HEK293 (cell line): ENCODE data around the gene SUCNR1.

ENCODE experiments used
- CTCF ChIA-PET: fragments of 350-600 bp; formaldehyde crosslinking; extraction: SDS; loops from one replicate; lab custom pipeline; 2021; ENCODE audit warnings: antibody characterized with exemption; lab: Yijun Ruan, JAX
- POLR2A ChIA-PET: fragments of 300-600 bp; formaldehyde crosslinking; extraction: SDS; loops from one replicate; lab custom pipeline; 2020; ENCODE audit warnings: antibody characterized with exemption, inconsistent platforms; lab: Yijun Ruan, JAX
- H3K27ac ChIP-seq: fragments of 200-500 bp; sonication (Bioruptor generic); 2 replicates; pipeline ENCODE4 v1.5.1; 2014; ENCODE audit warnings: low read depth, low read length, control low read depth, inconsistent platforms; ENCODE audit errors: extremely low read depth
- H3K36me3 ChIP-seq, 2 experiments: fragments of 200-500 bp in 1 of 2; sonication (Bioruptor generic) in 1 of 2; 1 replicate in 1 of 2; 2 replicates in 1 of 2; pipeline ENCODE4 v1.5.1; 2014 to 2017; ENCODE audit warnings: inconsistent platforms in 2 of 2, low read length in 2 of 2; ENCODE audit not compliant: control insufficient read depth in 2 of 2, insufficient read depth in 1 of 2
- H3K4me1 ChIP-seq: fragments of 200-500 bp; sonication (Bioruptor generic); 2 replicates; pipeline ENCODE4 v1.5.1; 2014; ENCODE audit warnings: mild to moderate bottlenecking, low read length, inconsistent platforms; ENCODE audit not compliant: control insufficient read depth, insufficient read depth
- H3K4me3 ChIP-seq: 2 replicates; pipeline ENCODE4 v1.5.1; 2011; ENCODE audit warnings: low read depth, mild to moderate bottlenecking, control low read depth, low read length, moderate library complexity
- H3K9me3 ChIP-seq: fragments of 200-500 bp; sonication (Bioruptor generic); 2 replicates; pipeline ENCODE4 v1.5.1; 2014; ENCODE audit warnings: low read depth, low read length, inconsistent platforms; ENCODE audit not compliant: control insufficient read depth, insufficient read depth
- BCL11A ChIP-seq: fragments of 450-650 bp; formaldehyde crosslinking; IDR thresholded peaks from 2 replicates; pipeline ENCODE4 v1.5.1; 2016; ENCODE audit warnings: low read depth, missing biosample characterization, missing genetic modification characterization
- EGR2 ChIP-seq: fragments of 450-650 bp; formaldehyde crosslinking; IDR thresholded peaks from 2 replicates; pipeline ENCODE4 v1.5.1; 2016; ENCODE audit warnings: low read depth, missing biosample characterization, missing genetic modification characterization
- GLI2 ChIP-seq: fragments of 450-650 bp; formaldehyde crosslinking; IDR thresholded peaks from 2 replicates; pipeline ENCODE4; 2017; ENCODE audit warnings: missing biosample characterization, missing genetic modification characterization, low read depth, borderline replicate concordance
- GLIS2 ChIP-seq: fragments of 450-650 bp; formaldehyde crosslinking; IDR thresholded peaks from 2 replicates; pipeline ENCODE4 v1.5.1; 2016; ENCODE audit warnings: missing biosample characterization, missing genetic modification characterization
- HOXD13 ChIP-seq: sonication (generic); formaldehyde crosslinking; IDR thresholded peaks from 2 replicates; pipeline ENCODE4 v1.8.0; 2022; ENCODE audit warnings: missing genetic modification reagents, borderline replicate concordance
- IKZF3 ChIP-seq: fragments of 450-650 bp; IDR thresholded peaks from 2 replicates; pipeline ENCODE4 v1.5.0; 2018; ENCODE audit warnings: missing biosample characterization, mild to moderate bottlenecking, missing genetic modification characterization, moderate library complexity
- KLF16 ChIP-seq: fragments of 450-650 bp; formaldehyde crosslinking; IDR thresholded peaks from 2 replicates; pipeline ENCODE4 v1.5.1; 2017; ENCODE audit warnings: missing biosample characterization, missing genetic modification characterization
- SETDB1 ChIP-seq: IDR thresholded peaks from one replicate; pipeline ENCODE4 v1.6.1; 2017; ENCODE audit warnings: mild to moderate bottlenecking, low read length, moderate library complexity, mixed read lengths; ENCODE audit not compliant: insufficient read length
- WT1 ChIP-seq: fragments of 450-650 bp; formaldehyde crosslinking; IDR thresholded peaks from 2 replicates; pipeline ENCODE4 v1.5.1; 2016; ENCODE audit warnings: missing biosample characterization, missing genetic modification characterization
- YY1 ChIP-seq: fragments of 450-650 bp; formaldehyde crosslinking; IDR thresholded peaks from 2 replicates; pipeline ENCODE4 v1.5.1; 2018; ENCODE audit warnings: missing biosample characterization, missing genetic modification characterization
- ZBTB21 ChIP-seq: fragments of 450-650 bp; formaldehyde crosslinking; IDR thresholded peaks from 2 replicates; pipeline ENCODE4 v1.5.1; 2017; ENCODE audit warnings: missing biosample characterization, missing genetic modification characterization
- ZFHX2 ChIP-seq: fragments of 450-650 bp; formaldehyde crosslinking; conservative IDR thresholded peaks from 2 replicates; pipeline ENCODE4 v1.5.1; 2016; ENCODE audit warnings: missing biosample characterization, missing genetic modification characterization
- ZNF132 ChIP-seq: fragments of 450-650 bp; formaldehyde crosslinking; IDR thresholded peaks from 2 replicates; pipeline ENCODE4 v1.5.1; 2017; ENCODE audit warnings: missing biosample characterization, missing genetic modification characterization, borderline replicate concordance
- ZNF341 ChIP-seq: fragments of 450-650 bp; formaldehyde crosslinking; IDR thresholded peaks from 2 replicates; pipeline ENCODE4; 2016; ENCODE audit warnings: low read depth, missing biosample characterization, missing genetic modification characterization
- ZNF416 ChIP-seq: fragments of 450-650 bp; formaldehyde crosslinking; IDR thresholded peaks from 2 replicates; pipeline ENCODE4 v1.5.1; 2016; ENCODE audit warnings: missing biosample characterization, missing genetic modification characterization
- ZNF501 ChIP-seq: fragments of 450-650 bp; formaldehyde crosslinking; IDR thresholded peaks from 2 replicates; pipeline ENCODE4 v1.5.1; 2016; ENCODE audit warnings: missing biosample characterization, missing genetic modification characterization
- ZNF621 ChIP-seq: fragments of 450-650 bp; formaldehyde crosslinking; IDR thresholded peaks from 2 replicates; pipeline ENCODE4 v1.5.1; 2017; ENCODE audit warnings: missing biosample characterization, missing genetic modification characterization
- ZNF701 ChIP-seq: fragments of 450-650 bp; formaldehyde crosslinking; IDR thresholded peaks from 2 replicates; pipeline ENCODE4 v1.5.1; 2016; ENCODE audit warnings: missing biosample characterization, missing genetic modification characterization
- TF ChIP-seq, protein P1 (sequence below): fragments of 450-650 bp; formaldehyde crosslinking; IDR thresholded peaks from 2 replicates; pipeline ENCODE4 v1.5.1; 2017; ENCODE audit warnings: missing biosample characterization, missing genetic modification characterization
- TF ChIP-seq, protein P2 (sequence below): fragments of 450-650 bp; formaldehyde crosslinking; IDR thresholded peaks from 2 replicates; pipeline ENCODE4 v1.5.1; 2017; ENCODE audit warnings: missing biosample characterization, missing genetic modification characterization
- TF ChIP-seq, protein P3 (sequence below): fragments of 450-650 bp; formaldehyde crosslinking; IDR thresholded peaks from 2 replicates; pipeline ENCODE4 v1.5.1; 2016; ENCODE audit warnings: missing biosample characterization, missing genetic modification characterization
- TF ChIP-seq, protein P4 (sequence below): fragments of 450-650 bp; formaldehyde crosslinking; IDR thresholded peaks from 2 replicates; pipeline ENCODE4 v1.5.1; 2017; ENCODE audit warnings: missing biosample characterization, missing genetic modification characterization

The SUCNR1 gene

DNA sequence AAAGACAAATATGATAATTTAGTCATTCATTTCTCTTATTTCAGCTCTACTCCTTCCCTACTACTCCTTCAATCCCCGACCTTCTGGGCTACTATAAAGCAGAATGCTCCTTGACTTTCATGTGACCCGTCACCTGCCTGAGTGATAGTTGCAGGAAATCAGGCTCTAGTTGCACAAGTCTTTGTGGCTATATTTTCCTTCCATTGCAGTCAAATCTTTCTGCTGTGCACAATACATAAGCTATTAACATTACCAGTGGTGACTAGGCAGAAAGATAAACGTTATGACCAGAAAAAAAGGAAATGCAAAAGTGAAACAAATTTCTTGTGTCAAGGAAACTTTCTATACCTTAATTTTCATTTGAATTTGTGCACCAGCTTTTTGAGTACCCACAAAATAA, 2.3 kb downstream of the SUCNR1 start (continued):
- TF ChIP-seq, protein P1, sequence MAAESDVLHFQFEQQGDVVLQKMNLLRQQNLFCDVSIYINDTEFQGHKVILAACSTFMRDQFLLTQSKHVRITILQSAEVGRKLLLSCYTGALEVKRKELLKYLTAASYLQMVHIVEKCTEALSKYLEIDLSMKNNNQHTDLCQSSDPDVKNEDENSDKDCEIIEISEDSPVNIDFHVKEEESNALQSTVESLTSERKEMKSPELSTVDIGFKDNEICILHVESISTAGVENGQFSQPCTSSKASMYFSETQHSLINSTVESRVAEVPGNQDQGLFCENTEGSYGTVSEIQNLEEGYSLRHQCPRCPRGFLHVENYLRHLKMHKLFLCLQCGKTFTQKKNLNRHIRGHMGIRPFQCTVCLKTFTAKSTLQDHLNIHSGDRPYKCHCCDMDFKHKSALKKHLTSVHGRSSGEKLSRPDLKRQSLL (tag by site-specific recombination): no peak
- TF ChIP-seq ZNF701 (tag by site-specific recombination): no peak
- no peak for TF ChIP-seq BCL11A

DNA sequence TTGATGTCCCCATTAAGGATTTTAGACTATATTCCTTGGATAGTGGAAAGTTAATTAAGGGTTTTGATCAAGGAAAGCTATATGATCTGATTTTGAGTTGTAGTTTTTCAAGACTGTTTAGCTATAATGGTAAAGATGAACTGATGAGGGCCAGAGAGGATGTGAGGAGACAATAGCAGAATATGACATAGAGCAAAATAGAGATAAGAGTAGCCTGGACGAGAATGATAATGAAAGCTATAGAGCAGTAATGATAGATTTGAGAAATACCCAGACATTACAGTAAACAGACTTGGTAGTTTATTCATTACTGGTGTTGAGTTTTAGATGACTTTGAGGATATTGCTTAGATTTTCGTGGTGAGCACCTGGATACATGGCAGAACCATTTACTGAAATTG, 3.8 kb downstream of the SUCNR1 start:
- TF ChIP-seq ZFHX2 (tag by site-specific recombination): no peak
- TF ChIP-seq ZNF341: no peak
- TF ChIP-seq ZNF416 (tag by site-specific recombination): no peak
- TF ChIP-seq, protein P2, sequence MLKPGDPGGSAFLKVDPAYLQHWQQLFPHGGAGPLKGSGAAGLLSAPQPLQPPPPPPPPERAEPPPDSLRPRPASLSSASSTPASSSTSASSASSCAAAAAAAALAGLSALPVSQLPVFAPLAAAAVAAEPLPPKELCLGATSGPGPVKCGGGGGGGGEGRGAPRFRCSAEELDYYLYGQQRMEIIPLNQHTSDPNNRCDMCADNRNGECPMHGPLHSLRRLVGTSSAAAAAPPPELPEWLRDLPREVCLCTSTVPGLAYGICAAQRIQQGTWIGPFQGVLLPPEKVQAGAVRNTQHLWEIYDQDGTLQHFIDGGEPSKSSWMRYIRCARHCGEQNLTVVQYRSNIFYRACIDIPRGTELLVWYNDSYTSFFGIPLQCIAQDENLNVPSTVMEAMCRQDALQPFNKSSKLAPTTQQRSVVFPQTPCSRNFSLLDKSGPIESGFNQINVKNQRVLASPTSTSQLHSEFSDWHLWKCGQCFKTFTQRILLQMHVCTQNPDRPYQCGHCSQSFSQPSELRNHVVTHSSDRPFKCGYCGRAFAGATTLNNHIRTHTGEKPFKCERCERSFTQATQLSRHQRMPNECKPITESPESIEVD: no peak
- TF ChIP-seq ZBTB21: no peak
- TF ChIP-seq YY1 (tag by site-specific recombination): no peak
- no peak for TF ChIP-seq SETDB1
- TF ChIP-seq, protein P3, sequence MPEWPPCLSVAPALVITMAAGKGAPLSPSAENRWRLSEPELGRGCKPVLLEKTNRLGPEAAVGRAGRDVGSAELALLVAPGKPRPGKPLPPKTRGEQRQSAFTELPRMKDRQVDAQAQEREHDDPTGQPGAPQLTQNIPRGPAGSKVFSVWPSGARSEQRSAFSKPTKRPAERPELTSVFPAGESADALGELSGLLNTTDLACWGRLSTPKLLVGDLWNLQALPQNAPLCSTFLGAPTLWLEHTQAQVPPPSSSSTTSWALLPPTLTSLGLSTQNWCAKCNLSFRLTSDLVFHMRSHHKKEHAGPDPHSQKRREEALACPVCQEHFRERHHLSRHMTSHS (tag by site-specific recombination): no peak
- TF ChIP-seq EGR2: no peak
- TF ChIP-seq, protein P4, sequence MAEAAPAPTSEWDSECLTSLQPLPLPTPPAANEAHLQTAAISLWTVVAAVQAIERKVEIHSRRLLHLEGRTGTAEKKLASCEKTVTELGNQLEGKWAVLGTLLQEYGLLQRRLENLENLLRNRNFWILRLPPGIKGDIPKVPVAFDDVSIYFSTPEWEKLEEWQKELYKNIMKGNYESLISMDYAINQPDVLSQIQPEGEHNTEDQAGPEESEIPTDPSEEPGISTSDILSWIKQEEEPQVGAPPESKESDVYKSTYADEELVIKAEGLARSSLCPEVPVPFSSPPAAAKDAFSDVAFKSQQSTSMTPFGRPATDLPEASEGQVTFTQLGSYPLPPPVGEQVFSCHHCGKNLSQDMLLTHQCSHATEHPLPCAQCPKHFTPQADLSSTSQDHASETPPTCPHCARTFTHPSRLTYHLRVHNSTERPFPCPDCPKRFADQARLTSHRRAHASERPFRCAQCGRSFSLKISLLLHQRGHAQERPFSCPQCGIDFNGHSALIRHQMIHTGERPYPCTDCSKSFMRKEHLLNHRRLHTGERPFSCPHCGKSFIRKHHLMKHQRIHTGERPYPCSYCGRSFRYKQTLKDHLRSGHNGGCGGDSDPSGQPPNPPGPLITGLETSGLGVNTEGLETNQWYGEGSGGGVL (tag by site-specific recombination): no peak
- no peak for TF ChIP-seq HOXD13 (CRISPR knock-in tag)
- TF ChIP-seq GLI2 (tag by site-specific recombination): no peak
- TF ChIP-seq ZNF501: no peak
- no peak for TF ChIP-seq ZNF621 (tag by site-specific recombination)
- no peak for TF ChIP-seq ZNF132 (tag by site-specific recombination)
- no peak for TF ChIP-seq GLIS2 (tag by site-specific recombination)
- TF ChIP-seq, all 188 proteins: peak for 0
- Histone ChIP-seq H3K9me3 (no peaks in the 10 kb centered on the region), H3K27ac (no peak overlapping the region), H3K4me3 (no peak overlapping the region), H3K36me3 (no peaks in the 10 kb centered on the region), H3K4me1 (no peaks in the 10 kb centered on the region)
- CTCF ChIA-PET: interaction anchor here (0.6 kb wide), 1 partner anchor 921 kb away, joined by 3 read pairs; no protein-coding TSS in a partner anchor
- POLR2A ChIA-PET: no interaction called here

DNA sequence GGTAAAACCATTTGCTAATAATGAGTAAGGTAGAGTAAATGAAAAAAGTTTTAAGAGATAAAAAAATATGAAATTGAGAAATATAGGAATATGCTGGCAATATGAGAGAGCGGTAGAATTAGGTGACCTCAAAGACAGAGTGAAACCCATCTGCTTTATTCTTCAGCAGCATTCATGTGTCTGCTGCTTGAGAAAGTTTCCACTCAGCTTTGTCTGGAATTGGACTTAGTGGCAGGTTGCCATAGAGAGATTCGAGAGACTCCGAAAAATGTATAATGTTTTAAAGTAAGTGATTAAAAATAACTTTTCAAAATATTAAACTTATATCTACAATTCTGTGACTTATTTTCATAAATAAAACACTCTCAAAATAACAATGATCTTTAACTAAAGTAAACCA, 5.0 kb downstream of the SUCNR1 start:
- ChIA-PET POLR2A (no interaction called here), CTCF (no interaction called here)
- no peak overlapping the region for H3K27ac ChIP-seq

More for the DNA sequence above, 5.0 kb downstream of the SUCNR1 start:
- Histone ChIP-seq H3K36me3 (no peaks in the 10 kb centered on the region), H3K4me1 (no peaks in the 10 kb centered on the region), H3K4me3 (no peak overlapping the region), H3K9me3 (no peaks in the 10 kb centered on the region)
- TF ChIP-seq WT1 (tag by site-specific recombination) (no peak), IKZF3 (tag by site-specific recombination) (no peak), KLF16 (tag by site-specific recombination) (no peak)
